NCI-H2171 (cell line): ENCODE data around the gene TEX11.
"Not testable (repeated sequence)": the region's sequence is repeated elsewhere in the genome, so short reads cannot be mapped to it uniquely, and the experiment has no call there.

ENCODE experiments used
- DNase-seq: peaks from one replicate; lab custom pipeline; 2025; lab: John Stamatoyannopoulos, UW

The TEX11 gene

GRCh38 chrX:70587158-70587557 is 321.4 kb downstream of the TEX11 start:
- DNase-seq, result not testable (repeated sequence)

GRCh38 chrX:70577442-70577841 is 331.1 kb downstream of the TEX11 start:
- no peak for DNase-seq

GRCh38 chrX:70569922-70570576 is 338.5 kb downstream of the TEX11 start:
- DNase-seq, result not testable (repeated sequence)

DNA sequence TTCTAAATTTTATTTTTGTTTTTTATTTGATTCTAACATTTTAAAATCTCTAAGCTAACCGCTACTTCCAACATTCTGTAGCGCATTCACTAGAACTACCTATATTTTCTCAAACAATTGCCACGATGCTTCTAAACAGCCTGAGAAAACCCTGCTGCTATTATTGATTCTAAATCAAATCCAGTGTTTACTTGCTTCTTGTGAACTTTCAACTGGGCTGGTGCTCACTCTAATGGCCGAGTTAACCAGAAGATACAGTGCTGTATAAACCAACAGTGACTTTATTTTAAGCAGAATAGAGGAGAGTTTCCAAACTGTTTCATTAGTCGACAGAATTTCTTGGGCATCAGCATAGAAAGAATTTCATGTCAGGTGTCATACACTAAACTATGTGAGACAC is 353.6 kb downstream of the TEX11 start:
- DNase-seq, result no peak

DNA sequence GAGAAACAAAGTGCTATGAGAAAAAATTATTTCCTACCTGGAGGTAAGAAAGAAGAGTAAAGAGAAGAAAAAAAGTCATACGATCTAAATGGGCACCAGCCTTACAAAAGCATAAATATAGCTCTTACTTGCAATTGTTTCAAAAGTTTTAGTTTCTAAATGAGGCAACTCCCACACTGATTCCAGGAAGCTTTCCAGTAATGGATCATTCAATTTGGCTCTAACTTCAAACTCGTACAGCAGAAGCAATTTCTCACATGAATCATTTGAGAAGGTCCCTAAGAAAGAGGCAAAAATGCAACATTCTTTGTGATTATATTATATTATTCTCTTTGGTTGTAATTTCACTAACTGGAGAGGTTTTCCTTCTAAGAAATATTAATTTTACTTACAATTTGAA is 354.0 kb downstream of the TEX11 start:
- no peak for DNase-seq

DNA sequence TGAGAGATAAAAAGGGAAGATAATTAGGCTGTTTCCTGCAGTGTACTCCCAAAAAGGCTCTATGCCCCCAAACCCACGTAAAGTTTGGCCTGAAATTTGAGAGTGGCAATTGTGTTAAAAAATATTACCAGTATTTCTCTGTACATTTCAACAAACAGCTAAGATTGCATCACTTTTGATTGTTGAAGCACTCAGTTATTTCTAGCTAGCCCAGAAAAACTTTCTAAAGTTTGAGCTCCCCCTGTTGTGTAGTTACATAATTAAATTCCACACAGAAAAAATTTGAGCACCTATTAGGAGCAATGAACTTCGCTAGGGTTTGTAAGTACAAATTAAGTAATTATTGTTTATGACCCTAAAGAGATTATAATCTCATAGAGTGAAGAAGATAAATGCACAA is 354.4 kb downstream of the TEX11 start:
- no peak for DNase-seq

DNA sequence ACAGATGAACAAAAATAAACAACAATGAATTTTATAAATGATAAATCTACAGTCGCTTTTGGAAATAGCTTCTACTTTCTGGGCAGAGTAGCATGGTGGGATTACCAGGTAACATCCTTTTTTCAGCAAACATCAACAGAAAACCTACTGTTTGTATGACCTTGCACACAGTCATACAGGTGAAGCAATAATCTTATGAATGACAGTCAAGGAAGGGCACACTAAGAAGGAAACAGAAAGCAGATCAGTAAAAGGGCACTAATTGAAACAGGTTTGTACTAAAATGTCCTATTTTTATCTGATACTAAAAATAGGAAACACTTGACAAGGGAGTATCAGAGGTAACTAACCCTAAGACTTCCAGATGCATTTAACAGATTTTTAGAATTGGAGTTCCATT is 355.0 kb downstream of the TEX11 start:
- no peak for DNase-seq

DNA sequence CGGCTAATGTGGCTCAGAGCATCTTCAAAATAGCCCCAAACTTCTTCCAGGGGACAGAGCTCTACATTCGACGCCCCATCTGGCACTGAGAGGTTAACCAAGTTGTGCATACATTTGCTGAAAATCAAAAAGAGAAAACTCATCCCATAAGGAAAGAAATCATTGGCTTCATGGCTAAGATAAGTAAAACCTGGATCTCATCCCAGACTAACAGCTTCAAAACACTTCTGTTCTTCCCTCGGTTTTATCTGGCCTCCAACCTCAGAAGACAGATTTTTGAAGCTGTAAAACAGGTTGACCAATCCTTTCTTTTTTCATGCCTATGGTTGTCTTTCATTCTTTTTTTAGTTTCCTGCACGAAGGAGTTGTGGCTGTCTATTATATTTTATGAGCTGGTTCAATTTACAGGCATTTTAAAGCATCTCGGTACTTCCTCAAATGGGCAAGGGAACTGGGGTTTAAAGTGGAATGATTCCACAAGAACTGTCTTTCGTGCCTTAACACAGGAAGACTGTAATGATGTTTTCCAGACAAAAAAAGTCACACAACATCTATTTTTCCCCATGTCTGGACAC is 356.3 kb downstream of the TEX11 start:
- DNase-seq, result no peak

DNA sequence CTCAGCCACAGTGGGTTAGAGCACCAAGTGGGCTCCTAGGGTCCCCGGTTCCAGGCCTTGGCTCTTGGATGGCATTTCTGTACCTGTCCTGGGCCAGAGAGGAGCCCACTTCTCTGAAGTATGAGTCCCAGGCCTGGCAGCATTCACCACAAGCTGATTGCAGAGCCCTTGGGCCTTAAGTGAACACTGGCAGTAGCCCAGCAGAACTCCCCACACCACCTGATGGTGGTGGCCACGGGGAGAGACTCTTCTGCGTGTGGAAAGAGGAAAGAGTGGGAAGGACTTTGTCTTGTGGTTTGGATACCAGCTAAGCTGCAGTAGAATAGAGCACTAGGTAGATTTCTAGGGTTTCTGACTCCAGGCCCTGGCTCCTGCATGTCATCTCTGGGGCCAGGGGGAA is 359.1 kb downstream of the TEX11 start:
- no peak for DNase-seq

- no peak for DNase-seq
Measured at GRCh38 chrX:70535198-70535597, 373.3 kb downstream of the TEX11 start.

- no peak for DNase-seq
Measured at GRCh38 chrX:70527610-70528345, 380.7 kb downstream of the TEX11 start.

- no peak for DNase-seq
Measured at GRCh38 chrX:70527053-70527452, 381.5 kb downstream of the TEX11 start.

- DNase-seq, result no peak
Measured at GRCh38 chrX:70525733-70526132, 382.8 kb downstream of the TEX11 start.

- not testable (repeated sequence) for DNase-seq
Measured at GRCh38 chrX:70515692-70516091, 392.8 kb downstream of the TEX11 start.

DNA sequence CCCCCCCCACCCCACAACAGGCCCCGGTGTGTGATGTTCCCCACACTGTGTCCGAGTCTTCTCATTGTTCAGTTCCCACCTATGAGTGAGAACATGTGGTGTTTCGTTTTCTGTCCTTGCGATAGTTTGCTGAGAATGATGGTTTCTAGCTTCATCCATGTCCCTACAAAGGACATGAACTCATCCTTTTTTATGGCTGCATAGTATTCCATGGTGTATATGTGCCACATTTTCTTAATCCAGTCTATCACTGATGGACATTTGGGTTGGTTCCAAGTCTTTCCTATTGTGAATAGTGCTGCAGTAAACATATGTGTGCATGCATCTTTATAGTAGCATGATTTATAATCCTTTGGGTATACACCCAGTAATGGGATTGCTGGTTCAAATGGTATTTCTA is 393.2 kb downstream of the TEX11 start:
- DNase-seq, result not testable (repeated sequence)

DNA sequence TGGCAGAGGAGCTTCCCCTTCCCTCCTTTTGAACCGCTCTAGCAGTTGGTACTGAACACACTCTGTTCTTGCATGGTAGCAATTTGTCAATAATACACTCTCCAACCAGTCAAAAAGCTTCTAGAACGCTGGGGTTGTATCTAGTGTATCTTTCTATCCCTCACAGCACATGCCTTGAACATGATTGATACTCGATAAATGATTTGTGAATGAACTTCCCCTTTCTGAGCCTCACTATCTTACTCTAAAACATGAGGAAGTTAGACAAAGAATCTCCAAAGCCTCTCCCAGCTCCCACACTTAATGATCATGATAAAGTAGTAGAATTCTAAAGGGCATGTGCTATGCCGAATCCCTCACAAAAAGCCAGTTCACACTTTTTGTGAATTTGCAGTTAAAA is 399.4 kb downstream of the TEX11 start:
- DNase-seq, result no peak

DNA sequence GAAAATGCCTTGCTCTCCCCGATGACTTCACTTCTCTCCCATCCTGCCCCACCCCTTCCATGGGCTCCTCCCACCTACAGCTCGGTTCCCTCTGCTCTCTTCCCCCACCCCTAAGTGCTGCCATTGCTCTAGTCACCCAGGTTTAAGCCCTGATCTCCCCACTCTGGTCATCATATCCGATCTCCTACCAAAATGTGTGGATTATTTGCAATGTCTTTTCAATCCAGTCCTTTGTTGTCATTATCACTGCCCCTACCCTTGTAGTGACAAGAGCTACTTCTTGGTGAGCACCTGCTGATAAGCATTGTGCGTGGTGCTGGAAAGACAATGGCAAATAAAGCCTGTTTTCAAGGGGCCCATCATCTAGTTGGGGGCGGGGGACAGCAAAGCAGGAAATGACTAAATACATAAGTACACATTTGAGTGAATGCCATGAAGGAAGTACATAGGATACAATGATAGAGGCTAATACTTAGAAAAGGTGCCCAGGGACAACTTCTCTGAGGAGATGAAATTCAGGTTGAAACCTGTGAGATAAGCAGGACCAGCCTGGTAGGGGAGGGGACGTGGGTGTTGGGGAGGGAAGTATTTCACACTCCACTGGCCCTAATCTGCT is 400.1 kb downstream of the TEX11 start:
- no peak for DNase-seq

DNA sequence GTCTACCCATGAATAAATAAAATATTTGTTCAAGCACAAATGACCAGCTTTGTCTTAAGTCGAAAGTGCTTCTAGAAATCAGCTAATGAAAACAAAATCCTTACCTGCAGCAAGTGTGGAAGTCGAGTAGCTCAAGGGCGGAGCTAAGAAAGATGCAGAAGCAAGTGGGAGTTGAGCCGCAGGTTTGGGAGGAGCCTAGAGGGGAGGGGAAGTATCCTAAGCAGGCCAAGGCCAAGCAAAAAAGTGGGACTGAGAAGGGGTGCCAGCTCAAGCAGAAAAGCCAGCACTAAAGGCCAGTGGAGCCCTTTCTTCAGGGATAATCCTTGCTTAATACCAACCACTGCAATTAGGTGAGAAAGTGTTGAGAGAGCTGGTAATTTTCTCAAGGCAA is 403.1 kb downstream of the TEX11 start:
- DNase-seq, result no peak

- no peak for DNase-seq
Measured at GRCh38 chrX:70504772-70505450, 403.6 kb downstream of the TEX11 start.

- no peak for DNase-seq
Measured at GRCh38 chrX:70500826-70501225, 407.7 kb downstream of the TEX11 start.

DNA sequence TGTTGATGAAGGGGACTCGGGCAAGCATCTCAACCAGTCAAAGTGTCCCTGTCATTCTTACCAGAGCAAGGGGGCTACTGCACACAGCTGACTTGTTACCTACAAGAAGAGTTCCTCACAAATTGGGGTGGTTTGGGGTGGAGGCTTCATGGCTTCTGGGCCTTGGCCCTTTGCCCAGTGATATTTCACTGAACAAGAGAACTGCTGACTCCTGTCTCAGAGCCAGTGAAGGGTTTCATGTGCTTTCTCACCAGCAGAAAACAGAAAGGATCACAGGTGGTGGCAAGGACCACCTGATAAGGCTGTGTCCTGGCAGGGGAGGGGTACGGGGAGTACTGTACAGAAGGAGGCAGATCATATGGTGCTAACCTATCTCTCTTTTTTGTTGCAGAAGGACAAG is 410.4 kb downstream of the TEX11 start:
- DNase-seq, result no peak

DNA sequence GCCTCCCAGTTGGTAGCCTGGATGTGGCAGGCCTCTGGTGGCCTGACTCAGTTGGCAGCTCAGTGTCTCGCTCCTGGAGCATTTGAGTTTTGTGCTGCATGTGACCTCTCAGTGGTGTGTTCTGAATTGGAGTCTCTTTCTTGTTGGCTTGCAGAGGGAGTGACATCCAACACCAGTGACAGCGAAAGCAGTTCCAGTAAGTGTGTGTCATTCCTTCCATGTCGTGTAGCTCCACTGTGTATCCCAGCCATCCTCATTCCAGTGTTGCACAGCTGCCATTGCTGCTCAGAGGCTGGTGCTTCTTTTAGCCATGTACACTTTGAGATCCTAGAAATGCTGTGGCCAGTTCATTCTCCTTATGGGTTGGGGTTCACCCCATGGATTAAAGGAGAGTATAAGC is 411.5 kb downstream of the TEX11 start:
- DNase-seq, result no peak
